ENCODE results near the gene LPAR3.

LPAR3 gene

DNA sequence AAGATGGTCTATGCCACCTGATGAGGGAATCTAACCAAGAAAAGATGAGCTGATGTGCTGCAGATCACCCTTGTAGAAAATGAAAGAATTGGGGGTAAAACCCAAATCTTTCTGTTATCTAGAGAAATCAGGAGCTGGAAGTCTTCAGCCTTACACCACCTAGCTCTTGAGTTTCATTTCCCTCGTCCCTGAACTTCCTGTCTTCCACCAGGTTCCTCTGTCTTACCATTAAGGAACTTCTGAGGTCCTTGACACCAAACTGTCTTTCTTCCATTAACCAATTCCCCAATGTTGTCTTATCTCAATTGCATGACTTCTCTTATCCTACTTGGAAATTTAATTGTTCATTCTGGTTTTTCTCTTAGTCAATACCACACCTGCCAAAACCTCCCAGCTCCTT, 31.5 kb downstream of the LPAR3 start:
- no peak overlapping the region for H3K4me3 ChIP-seq
- H3K27ac ChIP-seq = no peak overlapping the region

DNA sequence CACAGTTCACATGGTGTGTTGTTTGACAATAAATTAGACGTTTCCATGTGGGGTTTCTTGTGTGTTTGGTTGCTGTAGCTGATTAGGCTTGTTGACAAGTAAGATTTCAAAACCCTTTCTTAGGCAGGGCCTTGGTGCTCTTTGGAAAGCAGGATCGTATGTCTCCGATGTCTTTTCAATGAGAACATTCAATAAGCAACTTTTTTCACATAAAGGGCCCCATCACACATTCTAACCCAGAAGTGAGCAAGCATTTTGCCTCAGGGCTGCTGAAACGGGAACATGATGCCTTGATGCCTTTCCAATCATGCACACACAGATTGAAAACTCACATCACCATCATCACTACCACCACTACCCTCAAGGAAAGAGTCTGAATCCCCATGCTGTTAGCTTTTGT, 33.1 kb downstream of the LPAR3 start:
- Histone ChIP-seq H3K4me3 (no peak overlapping the region), H3K27ac (no peak overlapping the region)

DNA sequence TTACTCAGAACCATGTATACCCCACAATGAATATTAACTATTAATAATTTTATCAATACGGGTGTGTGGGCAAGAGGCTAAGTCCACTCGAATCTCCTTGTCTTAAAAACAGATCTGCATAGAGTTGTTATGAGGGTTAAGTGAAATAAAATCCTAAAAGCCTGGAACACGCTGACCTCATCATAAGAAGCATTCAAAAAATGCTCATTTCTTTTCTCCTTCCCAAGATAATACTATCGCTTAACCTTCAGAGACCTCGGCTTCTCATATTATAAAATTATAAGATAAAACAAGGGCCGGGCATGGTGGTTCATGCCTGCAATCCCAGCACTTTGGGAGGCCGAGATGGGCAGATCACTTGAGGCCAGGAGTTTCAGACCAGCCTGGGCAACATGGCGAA, 35.1 kb downstream of the LPAR3 start:
- H3K4me3 ChIP-seq = no peak overlapping the region
- no peak overlapping the region for H3K27ac ChIP-seq

DNA sequence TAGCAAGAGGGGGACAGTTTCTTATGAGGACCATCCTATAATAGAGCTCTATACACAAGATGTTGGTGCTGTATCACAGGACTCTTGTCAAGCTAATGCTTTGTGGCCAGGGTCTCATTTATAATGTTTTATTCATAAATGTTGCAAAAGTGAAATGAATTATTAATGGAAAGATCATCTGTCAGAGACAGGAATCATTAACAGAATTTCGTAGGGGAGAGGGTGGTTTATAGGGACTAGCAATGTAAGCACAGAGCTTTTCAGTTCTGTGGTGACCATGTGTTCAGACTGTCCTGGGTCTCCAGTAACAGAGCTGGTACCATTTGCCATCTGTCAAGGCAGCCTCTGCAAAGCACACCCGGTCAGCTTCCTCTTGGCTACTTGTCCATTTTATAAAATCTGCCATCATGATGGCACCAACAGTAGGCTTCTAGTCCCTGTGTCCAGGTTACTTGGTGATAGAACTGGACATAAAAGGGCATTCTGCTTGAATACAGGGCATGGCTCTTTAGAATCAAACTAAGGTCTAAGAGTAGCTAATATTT, 36.2 kb downstream of the LPAR3 start:
- no peak overlapping the region for H3K4me3 ChIP-seq
- H3K27ac ChIP-seq = peak overlapping the region in 1 of 21 experiments; percentile 2

DNA sequence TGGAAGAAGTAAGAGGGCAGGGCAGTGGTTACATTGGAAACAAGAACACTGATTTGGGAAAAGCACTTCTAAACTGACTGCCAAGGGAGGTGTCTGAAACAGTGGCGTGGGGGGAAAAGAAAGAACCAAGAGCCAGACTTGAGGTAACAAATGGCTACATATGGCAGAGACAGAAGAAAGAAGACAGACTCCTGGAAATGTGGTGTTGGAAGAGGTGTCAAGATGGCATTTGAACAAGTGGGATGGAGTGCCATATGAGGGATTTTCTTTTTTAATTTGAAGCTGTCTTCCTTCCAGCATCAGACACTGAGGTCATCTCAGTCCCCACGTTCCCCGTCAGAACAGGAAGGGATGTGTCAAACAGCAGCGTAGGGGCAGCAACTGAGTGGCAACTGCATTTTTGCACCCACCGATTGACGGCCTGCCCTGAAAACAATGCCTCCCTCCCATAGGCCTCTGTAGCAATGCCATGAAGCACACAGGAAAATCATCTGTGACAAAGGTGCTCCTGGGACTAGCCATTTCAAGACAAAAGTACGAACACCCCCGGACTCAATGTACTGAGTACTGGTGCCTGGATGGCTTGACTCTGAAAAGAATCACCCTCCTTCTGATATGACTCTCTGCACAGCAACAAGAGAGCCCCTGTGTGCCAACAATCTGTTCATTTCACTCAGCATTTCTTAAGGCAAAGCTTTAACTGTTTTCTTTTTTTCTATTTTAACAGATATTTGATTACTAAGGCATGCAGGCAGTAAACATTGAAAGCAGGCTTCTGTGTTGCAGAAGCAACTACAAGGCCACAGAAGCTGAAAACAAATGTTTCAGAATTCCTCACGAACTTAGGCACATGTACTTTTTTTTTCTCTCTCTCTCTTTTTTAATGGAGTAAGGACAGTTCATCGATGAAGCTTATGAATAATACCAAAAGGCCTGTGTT, 37.0 kb downstream of the LPAR3 start:
- no peak overlapping the region for H3K27ac ChIP-seq
- H3K4me3 ChIP-seq = no peak overlapping the region

DNA sequence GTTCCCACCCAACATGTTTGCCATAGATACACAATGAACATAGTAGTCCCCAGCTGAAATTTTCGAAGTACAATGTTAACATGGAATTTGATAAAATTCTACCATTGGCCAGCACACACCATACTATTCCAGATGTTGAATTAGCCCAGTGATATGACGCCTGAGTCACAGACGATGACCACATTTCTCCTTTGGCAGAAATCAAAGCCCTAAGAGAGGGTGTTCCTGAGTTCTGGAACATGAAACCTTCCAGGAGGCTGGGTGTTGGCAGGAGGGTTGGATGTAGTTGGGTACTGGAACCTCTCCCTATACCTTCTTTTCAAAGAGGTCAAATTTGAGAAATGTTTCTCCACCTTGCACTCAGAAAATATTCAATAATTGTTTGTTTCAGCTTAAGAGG, 37.8 kb downstream of the LPAR3 start:
- Histone ChIP-seq H3K27ac (peak overlapping the region in 5 of 21 experiments; percentile 1 to 61 (median 41)), H3K4me3 (no peak overlapping the region)

DNA sequence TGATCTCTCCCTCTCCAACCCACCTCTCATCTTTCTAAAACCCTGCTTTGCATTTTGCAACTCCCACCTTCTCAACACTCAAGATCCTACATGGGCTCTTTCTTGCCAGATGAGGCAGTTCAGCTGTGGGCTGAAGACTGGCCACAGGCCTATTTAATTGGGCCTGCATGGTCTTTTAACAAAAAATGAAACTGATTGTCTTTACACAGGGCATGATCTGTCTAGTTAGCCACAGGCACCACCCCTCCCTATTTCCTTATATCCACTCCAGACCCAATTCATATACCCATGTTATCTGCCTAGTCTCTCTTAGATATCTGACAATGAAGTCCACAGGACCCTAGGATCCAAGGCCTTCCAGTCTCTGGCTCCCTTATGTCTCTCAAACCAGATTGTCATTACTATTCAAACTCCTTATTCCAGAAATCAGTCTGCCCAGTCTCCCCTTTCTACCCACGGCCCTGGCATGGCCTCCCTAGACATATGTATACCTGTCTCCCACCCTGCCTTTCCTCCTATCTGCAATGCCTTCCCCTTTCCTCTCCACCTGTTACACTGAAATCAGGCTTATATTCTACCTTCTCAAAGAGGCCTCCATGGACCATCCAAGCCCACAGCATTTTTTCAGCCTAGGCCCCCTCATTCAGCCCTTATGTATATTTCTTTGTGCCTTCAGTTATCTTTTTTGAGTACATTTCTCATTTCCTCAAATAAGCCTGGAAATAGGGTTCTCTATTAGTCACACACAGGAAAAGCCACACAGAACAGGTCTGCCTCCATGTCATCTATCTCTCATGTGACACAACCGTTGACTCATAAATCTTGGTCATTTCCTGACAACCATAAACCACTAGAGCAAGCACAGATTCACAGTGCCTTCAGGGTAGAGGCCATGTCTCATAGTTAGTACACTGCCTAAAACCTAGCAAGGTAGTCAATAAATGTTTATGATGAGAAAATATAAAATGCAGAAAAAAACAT, 39.0 kb downstream of the LPAR3 start:
- H3K4me3 ChIP-seq = no peak overlapping the region
- peak overlapping the region in 10 of 21 experiments; percentile 9 to 69 (median 42) for H3K27ac ChIP-seq

DNA sequence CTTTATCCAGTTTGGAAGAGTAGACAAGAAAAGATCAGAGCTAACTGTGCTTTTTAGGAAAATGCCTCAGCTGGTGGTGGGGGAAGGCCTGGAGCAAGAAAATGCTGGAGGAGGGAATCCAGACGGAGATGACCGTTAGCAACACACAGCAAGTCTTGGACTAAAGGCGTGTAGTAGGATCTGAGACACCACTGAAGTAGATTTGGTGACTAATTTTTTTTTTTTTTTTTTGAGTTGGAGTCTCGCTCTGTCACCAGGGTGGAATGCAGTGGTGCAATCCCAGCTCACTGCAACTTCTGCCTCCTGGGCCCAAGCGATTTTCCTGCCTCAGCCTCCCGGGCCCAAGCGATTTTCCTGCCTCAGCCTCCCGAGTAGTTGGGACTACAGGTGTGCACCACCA, 41.2 kb downstream of the LPAR3 start:
- H3K4me3 ChIP-seq = no peak overlapping the region
- no peak overlapping the region for H3K27ac ChIP-seq

DNA sequence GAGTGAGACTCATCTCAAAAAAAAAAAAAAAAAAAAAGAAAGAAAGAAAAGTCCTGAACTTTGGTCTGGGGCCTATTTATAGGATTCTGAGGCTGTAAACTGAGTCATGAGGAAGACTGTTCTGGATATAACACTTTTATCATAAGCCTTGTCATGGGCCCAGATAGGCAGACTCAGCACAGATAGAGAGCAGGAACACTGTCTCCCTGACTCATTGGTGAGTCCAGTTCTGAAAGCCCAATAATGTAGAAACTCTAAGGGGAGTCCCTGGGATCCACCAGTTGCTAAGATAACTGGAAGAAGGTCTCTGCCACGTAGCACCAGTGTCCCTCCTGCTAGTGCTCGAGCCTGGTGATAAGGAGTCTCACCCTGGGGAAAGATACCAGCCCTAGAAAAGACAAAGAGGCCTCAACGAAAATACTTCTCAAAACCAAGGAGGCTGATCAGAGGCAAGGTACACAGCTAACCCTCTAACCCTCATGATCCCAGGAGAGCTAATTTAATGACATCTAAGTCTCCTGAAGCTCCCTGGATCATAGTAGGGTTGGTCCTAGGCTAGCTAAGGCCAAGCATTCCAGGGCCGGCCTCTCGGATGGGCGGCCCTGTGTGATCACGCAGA, 43.5 kb downstream of the LPAR3 start:
- no peak overlapping the region for H3K4me3 ChIP-seq
- no peak overlapping the region for H3K27ac ChIP-seq

DNA sequence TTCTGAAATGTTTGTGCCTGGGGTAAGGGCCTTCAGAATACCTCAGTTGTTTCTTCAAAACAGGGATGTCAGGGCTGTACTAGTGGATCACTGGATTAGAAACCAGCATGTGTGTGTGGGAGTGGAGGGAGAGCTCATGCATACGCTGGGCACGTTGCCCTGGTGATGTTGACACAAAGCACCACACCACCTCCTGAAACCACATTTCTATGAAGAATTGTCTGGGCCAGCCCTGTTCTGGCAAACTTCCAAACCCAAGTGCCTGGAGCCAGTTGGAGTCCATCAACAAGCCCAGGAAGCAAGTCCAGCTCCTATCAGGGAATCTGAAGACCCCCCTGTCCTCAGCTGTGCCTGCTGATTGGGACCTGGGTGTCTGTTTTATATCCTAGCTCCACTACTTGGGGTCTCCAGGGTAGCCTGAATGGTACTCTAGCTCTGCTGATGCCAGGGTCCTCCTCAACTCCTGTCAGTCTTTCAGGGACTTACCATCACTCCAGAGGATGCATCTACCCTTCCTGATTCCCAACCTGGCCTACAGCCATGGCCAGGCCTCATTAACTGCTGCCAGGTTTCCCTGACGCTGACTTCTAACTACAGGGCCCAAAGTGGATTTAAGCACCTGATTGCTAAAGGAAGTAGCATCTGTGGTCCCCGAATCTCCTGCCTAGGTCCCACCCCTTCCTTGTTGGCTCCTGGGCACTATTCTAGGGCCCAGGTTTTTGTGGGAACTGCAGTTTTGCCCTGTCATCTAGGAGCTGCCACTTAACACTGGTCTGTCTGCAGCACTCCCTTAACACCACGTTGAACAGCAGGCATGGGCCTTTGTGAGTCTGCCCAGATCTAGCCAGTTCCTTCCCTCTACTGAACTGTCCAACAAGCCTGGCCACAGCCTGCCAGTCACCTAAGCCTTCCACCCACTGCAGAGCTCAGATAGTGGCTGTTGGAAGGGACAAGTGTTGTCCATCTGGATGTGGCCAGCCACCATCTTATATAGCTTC, 45.5 kb downstream of the LPAR3 start:
- Histone ChIP-seq H3K4me3 (no peak overlapping the region), H3K27ac (peak overlapping the region in 12 of 21 experiments; percentile 21 to 75 (median 43))

DNA sequence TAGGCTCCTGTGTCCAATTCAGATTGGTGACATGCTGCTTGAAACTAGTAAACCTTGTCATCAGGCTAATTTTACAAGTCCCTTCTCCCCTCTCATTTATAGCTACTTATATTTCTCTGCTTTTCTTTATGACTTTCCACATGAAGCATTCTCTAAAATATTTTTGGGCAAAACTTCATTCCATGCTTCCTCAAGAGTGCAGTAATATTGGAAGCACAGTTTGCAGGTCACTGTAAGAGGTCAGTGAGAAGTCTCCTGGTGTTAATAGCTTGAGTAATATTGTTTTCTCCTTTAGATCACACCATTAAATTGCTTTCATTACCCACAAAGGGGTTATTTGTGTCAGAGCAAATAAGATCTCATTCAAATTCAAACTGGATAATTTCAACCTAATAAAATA, 46.6 kb downstream of the LPAR3 start:
- H3K27ac ChIP-seq = no peak overlapping the region
- no peak overlapping the region for H3K4me3 ChIP-seq

DNA sequence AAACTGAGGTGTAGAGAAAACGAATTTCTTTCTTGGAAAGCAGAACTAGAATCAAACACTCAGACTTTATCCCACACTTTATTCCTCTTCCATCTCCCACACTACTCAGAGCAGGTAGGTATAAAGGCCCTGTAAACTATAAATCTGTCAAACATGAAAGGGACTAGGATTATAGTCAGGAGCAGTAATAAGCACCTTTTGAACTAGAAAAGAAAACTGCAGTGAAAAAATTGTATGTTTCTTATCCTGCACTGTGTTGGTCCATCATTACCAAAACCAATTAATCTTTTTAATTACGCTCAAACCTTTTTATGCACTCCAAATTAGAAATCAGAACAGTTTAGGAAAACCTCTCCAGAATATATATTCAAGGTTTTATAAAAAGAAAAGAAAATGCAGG, 47.6 kb downstream of the LPAR3 start:
- Histone ChIP-seq H3K27ac (no peak overlapping the region), H3K4me3 (no peak overlapping the region)

DNA sequence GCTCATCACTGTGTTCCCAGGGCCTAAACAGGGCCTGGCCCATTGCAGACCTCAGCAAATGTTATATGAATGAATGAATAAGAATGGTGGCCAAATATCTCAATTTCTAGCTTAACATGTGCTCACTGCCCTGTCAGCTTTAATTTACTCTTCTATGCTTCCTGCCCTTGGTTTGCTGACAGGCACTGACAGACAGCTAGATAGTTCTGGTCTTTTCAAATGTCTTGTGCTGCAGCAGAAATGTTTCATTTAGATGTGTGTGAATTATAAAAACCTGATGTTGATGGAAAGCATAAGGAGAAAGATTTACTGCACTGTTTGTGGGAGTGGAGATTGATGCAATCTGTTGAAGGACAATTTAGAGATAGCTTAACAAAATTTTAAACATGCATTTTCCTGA, 48.9 kb downstream of the LPAR3 start:
- Histone ChIP-seq H3K4me3 (no peak overlapping the region), H3K27ac (peak overlapping the region in 4 of 21 experiments; percentile 2 to 77 (median 60))

DNA sequence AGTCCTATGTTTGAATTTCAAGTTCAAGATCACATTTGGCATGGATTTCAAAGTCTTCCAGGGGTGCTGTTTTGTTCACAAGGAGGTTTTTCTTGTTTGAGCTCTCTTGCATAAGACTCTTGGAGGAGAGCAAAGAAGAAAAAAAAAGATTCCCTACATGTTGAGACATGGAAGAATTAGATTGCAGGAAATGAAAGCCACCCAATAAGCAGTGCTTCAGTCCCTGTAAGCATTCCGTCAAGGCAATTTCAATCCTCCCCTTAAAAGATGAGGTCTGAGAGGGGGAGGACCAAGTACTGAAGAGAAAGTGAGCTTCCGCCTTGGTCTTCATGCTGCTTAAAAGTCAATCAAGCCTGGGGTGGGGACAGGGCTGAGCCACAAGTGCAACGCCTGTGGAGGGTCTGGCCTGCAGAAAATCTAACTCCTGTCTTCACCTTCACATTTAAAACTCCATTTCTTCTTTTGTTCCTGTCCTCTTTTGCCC, 50.2 kb downstream of the LPAR3 start:
- Histone ChIP-seq H3K4me3 (no peak overlapping the region), H3K27ac (peak overlapping the region in 17 of 21 experiments; percentile 37 to 80 (median 66))

DNA sequence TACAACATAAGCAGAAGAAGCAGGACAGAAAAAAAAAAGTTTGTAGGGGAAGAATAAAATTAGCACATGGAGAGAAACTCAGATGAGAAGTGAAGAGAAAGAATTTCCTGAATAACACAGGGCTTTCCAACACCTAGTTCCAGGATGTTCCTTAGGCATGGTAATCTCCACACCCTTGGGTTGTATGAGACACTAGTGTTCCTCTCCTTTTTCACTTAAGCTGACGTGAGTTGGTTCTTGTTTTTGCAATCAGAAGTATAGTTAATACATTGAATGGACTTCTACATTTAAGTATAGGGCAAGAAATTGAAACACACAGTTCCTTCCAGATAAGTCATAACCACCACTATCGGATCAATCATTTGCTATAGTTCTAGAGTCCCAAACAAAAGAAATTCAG, 51.0 kb downstream of the LPAR3 start:
- H3K4me3 ChIP-seq = no peak overlapping the region
- peak overlapping the region in 15 of 21 experiments; percentile 7 to 80 (median 56) for H3K27ac ChIP-seq

DNA sequence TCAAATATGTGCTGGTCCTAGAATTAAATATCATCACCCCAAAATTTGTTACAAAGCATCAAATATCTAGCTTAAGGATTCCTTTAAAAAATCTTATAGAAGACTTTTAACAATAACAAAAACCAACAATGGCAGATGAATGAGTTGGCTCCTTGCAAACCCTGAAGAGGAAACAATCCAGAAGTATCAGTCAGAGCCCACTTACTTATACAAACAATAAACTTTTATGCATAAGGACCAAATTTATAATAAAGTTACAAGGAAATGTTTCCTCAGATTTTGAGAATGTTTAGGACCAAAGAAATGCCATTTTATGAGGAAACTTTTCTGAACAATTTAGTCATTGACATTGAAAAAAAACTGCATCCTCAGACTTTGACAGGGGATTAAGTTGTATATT, 52.7 kb downstream of the LPAR3 start:
- H3K4me3 ChIP-seq = no peak overlapping the region
- H3K27ac ChIP-seq = no peak overlapping the region

DNA sequence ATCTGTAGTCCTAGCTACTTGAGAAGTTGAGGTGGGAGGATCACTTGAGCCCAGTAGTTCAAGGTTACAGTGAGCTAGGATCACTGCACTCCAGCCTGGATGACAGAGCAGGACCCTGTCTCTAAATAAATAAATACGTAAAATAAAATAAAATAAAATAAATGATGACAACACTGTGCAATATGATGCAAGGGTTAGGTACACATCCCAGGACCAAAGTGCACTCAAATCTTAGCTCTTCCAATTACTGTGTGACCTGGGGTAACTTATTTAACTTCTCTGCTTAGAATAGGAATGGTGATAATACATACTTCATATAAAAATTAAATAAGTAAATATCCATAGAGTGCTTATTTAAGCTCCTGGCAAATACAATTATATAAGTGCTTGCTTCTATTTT, 53.5 kb downstream of the LPAR3 start:
- Histone ChIP-seq H3K27ac (no peak overlapping the region), H3K4me3 (no peak overlapping the region)

DNA sequence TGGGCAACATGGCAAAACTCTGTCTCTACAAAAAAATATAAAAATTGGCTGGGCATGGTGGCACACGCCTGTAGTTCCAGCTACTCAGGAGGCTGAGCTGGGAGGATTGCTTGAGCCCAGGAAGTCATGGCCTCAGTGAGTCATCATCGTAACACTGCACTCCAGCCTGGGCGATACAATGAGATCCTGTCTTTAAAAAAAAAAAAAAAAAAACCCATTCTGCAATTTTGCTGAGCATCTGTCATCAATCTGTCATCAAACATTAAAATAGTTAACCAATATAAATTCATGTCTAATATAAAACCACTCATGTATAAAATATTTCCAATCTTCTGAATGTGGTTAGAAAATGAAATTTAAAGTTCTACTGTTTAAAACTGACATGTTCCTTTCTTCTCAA, 56.9 kb downstream of the LPAR3 start:
- Histone ChIP-seq H3K27ac (no peak overlapping the region), H3K4me3 (no peak overlapping the region)
